ENCODE data around the gene ZNF180.
"Not testable (repeated sequence)": the region's sequence is repeated elsewhere in the genome, so short reads cannot be mapped to it uniquely, and the experiment has no call there.

Gene ZNF180

DNA sequence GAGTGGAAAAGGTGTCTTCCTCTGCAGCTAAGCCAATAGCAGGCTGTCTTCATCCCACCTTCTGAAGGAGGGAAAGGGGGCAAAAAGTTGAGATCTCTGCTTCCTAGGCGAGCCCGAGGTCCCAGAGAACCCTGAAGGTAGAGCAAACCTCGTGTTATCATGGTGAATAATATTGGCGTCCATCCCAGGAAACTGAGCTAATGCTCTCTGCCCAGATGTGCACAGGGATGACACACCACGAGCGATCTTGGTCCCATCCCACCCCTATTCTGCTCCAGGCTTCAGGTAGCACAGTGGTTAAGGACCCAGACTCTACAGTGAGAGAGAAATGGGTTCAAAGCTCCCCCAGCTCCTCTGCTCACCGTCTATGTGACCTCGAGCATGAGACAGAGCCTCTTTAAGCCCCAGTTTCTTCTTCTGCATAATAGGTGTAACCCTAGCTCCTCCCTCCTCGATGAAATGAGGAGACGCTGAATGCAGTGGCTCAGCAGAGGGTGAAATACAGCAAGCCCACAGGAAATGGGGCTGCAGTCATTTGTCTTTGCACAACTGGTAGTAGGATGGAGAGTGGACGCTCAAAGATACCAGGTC, 39.0 kb upstream of the ZNF180 start:
- Histone ChIP-seq H3K27me3 (ENCODE audit: insufficient read depth, insufficient read length) (no peaks in the 10 kb centered on the region), H3K4me1 (ENCODE audit: insufficient read depth, insufficient read length) (no peaks in the 10 kb centered on the region), H3K9ac (ENCODE audit: insufficient read length, low read depth) (no peak overlapping the region), H3K9me3 (ENCODE audit: insufficient read depth, low read length) (no peaks in the 10 kb centered on the region), H3K4me3 (ENCODE audit: insufficient read length, low read depth) (no peak overlapping the region), H3K36me3 (ENCODE audit: insufficient read depth, insufficient read length, low read length) (no peaks in the 10 kb centered on the region)
- TF ChIP-seq YY1 (IDR thresholded peaks at IDR 0.05; ENCODE audit: insufficient read depth, insufficient read length) (no peak), ZNF274 (IDR thresholded peaks at IDR 0.05; ENCODE audit: low read depth, low read length) (no peak)
- DNase-seq (ENCODE audit: low read depth, low spot score), result no peak

DNA sequence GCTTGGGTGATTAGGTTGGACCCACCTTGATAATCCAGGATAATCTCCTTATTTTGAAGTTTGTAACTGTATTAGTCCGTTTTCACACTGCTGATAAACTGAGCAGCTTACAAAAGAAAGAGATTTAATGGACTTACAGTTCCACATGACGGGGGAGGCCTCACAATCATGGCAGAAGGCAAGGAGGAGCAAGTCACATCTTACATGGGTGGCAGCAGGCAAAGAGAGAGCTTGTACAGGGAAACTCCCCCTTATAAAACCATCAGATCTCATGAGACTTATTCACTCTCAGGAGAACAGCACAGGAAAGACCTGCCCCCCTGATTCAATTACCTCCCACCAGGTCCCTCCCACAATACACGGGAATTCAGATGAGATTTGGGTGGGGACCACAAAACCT, 35.0 kb upstream of the ZNF180 start:
- not testable (repeated sequence) for H3K36me3 ChIP-seq (ENCODE audit: insufficient read depth, insufficient read length, low read length); DNase-seq (ENCODE audit: low read depth, low spot score); H3K9ac ChIP-seq (ENCODE audit: insufficient read length, low read depth); H3K4me3 ChIP-seq (ENCODE audit: insufficient read length, low read depth); H3K27me3 ChIP-seq (ENCODE audit: insufficient read depth, insufficient read length); H3K9me3 ChIP-seq (ENCODE audit: insufficient read depth, low read length); H3K4me1 ChIP-seq (ENCODE audit: insufficient read depth, insufficient read length)

- DNase-seq (ENCODE audit: low read depth, low spot score), result no peak
- Histone ChIP-seq H3K4me3 (ENCODE audit: insufficient read length, low read depth) (no peak overlapping the region), H3K9ac (ENCODE audit: insufficient read length, low read depth) (no peak overlapping the region), H3K36me3 (ENCODE audit: insufficient read depth, insufficient read length, low read length) (no peaks in the 10 kb centered on the region), H3K4me1 (ENCODE audit: insufficient read depth, insufficient read length) (peaks cover 7% of the 10 kb centered on the region), H3K27me3 (ENCODE audit: insufficient read depth, insufficient read length) (no peaks in the 10 kb centered on the region), H3K9me3 (ENCODE audit: insufficient read depth, low read length) (no peaks in the 10 kb centered on the region)
- TF ChIP-seq SUZ12 (IDR thresholded peaks at IDR 0.05; ENCODE audit: extremely low read depth, insufficient read depth, insufficient read length), result no peak
Measured at GRCh38 chr19:44532819-44533218, 32.5 kb upstream of the ZNF180 start.

- Histone ChIP-seq H3K4me1 (ENCODE audit: insufficient read depth, insufficient read length) (peaks cover 7% of the 10 kb centered on the region), H3K36me3 (ENCODE audit: insufficient read depth, insufficient read length, low read length) (no peaks in the 10 kb centered on the region), H3K9ac (ENCODE audit: insufficient read length, low read depth) (no peak overlapping the region), H3K9me3 (ENCODE audit: insufficient read depth, low read length) (no peaks in the 10 kb centered on the region), H3K27me3 (ENCODE audit: insufficient read depth, insufficient read length) (no peaks in the 10 kb centered on the region), H3K4me3 (ENCODE audit: insufficient read length, low read depth) (no peak overlapping the region)
- DNase-seq (ENCODE audit: low read depth, low spot score), result no peak
- TF ChIP-seq SUZ12 (IDR thresholded peaks at IDR 0.05; ENCODE audit: extremely low read depth, insufficient read depth, insufficient read length) (no peak), ZNF274 (IDR thresholded peaks at IDR 0.05; ENCODE audit: low read depth, low read length) (no peak), YY1 (IDR thresholded peaks at IDR 0.05; ENCODE audit: insufficient read depth, insufficient read length) (no peak)
Measured at GRCh38 chr19:44530777-44531176, 30.5 kb upstream of the ZNF180 start.

DNA sequence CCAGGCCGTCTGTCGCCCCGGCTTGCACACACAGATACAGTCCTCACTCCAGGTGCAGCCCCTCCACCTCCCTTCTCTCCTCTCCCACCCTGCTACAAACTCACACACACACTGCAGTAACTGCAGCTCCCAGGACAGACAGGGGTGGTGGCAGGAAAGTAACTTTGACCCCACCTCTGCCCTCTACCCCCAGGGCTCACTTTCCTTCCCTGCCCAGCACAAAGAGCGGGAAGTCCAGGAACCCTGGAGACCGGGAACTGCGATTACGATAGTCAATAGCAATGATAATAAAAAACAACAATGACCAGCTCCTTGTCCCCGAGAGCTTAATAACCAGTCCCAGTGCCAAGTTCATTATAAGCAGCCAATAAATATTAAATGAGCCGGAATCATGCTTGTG, 29.2 kb upstream of the ZNF180 start, which contains the start of gene CEACAM20:
Gene CEACAM20, minus strand, starts transcription at position 140 of the 400 bp plus-strand sequence. CDS start 166 bp downstream, outside the sequence.
- TF ChIP-seq YY1 (IDR thresholded peaks at IDR 0.05; ENCODE audit: insufficient read depth, insufficient read length), result no peak
- no peak for TF ChIP-seq ZNF274 (IDR thresholded peaks at IDR 0.05; ENCODE audit: low read depth, low read length)
- TF ChIP-seq SUZ12 (IDR thresholded peaks at IDR 0.05; ENCODE audit: extremely low read depth, insufficient read depth, insufficient read length), result no peak
- Histone ChIP-seq H3K4me1 (ENCODE audit: insufficient read depth, insufficient read length) (peaks cover 7% of the 10 kb centered on the region), H3K27me3 (ENCODE audit: insufficient read depth, insufficient read length) (no peaks in the 10 kb centered on the region), H3K9me3 (ENCODE audit: insufficient read depth, low read length) (no peaks in the 10 kb centered on the region), H3K9ac (ENCODE audit: insufficient read length, low read depth) (no peak within 1 kb of the TSS), H3K36me3 (ENCODE audit: insufficient read depth, insufficient read length, low read length) (no peaks in the 10 kb centered on the region), H3K4me3 (ENCODE audit: insufficient read length, low read depth) (no peak within 1 kb of the TSS)
- no peak for DNase-seq (ENCODE audit: low read depth, low spot score)

- Histone ChIP-seq H3K4me3 (ENCODE audit: insufficient read length, low read depth) (no peak overlapping the region), H3K27me3 (ENCODE audit: insufficient read depth, insufficient read length) (no peaks in the 10 kb centered on the region), H3K36me3 (ENCODE audit: insufficient read depth, insufficient read length, low read length) (no peaks in the 10 kb centered on the region), H3K4me1 (ENCODE audit: insufficient read depth, insufficient read length) (peaks cover 3% of the 10 kb centered on the region), H3K9ac (ENCODE audit: insufficient read length, low read depth) (no peak overlapping the region), H3K9me3 (ENCODE audit: insufficient read depth, low read length) (no peaks in the 10 kb centered on the region)
- no peak for DNase-seq (ENCODE audit: low read depth, low spot score)
- no peak for TF ChIP-seq SUZ12 (IDR thresholded peaks at IDR 0.05; ENCODE audit: extremely low read depth, insufficient read depth, insufficient read length)
- no peak for TF ChIP-seq YY1 (IDR thresholded peaks at IDR 0.05; ENCODE audit: insufficient read depth, insufficient read length)
- no peak for TF ChIP-seq ZNF274 (IDR thresholded peaks at IDR 0.05; ENCODE audit: low read depth, low read length)
Measured at GRCh38 chr19:44527554-44527953, 27.2 kb upstream of the ZNF180 start.

DNA sequence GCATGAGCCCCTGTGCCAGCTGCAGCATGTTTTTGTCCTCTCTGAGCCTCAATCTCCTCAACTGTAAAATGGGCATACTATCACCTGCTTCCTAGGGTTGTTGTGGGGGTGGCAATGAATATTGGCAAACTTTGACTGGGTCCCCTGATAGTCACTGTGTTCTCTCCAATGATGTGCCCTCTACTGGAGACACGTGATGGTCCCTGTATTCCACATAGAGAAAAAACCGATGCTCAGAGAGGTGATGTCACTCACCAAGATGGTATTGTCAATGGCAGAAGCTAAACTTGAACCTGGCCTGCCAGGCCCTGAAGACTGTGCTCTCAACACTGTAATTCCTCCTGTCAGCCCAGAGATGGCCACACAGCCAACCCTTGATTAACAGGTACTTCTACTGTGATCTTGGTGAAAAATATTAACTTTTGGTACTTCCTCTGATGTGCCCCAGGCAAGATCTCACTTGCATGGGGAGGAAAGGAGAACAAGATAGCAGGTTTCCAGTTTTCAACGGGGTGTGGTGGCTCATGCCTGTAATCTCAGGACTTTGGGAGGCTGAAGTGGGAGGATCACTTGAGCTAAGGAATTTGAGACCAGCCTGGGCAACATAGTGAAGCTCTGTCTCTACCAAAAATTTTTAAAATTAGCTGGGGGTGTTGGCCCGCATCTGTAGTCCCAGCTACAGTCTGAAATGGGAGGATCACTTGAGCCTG, 25.6 kb upstream of the ZNF180 start:
- Histone ChIP-seq H3K4me1 (ENCODE audit: insufficient read depth, insufficient read length) (peaks cover 3% of the 10 kb centered on the region), H3K9me3 (ENCODE audit: insufficient read depth, low read length) (no peaks in the 10 kb centered on the region), H3K36me3 (ENCODE audit: insufficient read depth, insufficient read length, low read length) (no peaks in the 10 kb centered on the region), H3K4me3 (ENCODE audit: insufficient read length, low read depth) (no peak overlapping the region), H3K27me3 (ENCODE audit: insufficient read depth, insufficient read length) (no peaks in the 10 kb centered on the region), H3K9ac (ENCODE audit: insufficient read length, low read depth) (no peak overlapping the region)
- no peak for DNase-seq (ENCODE audit: low read depth, low spot score)
- no peak for TF ChIP-seq SUZ12 (IDR thresholded peaks at IDR 0.05; ENCODE audit: extremely low read depth, insufficient read depth, insufficient read length)
- TF ChIP-seq ZNF274 (IDR thresholded peaks at IDR 0.05; ENCODE audit: low read depth, low read length), result no peak
- no peak for TF ChIP-seq YY1 (IDR thresholded peaks at IDR 0.05; ENCODE audit: insufficient read depth, insufficient read length)

Measured in NT2/D1 (cell line).